Measurements from ENCODE around the gene KRT72. TPM values are rescaled to one million over a fixed set of nuclear protein-coding genes. Genes with fewer than 3 reads are reported as not detected.
A peak's percentile ranks its signal among the peaks of the same experiment; 100 is the strongest.
"Not testable (repeated sequence)": the region's sequence is repeated elsewhere in the genome, so short reads cannot be mapped to it uniquely, and the experiment has no call there.

KRT72 gene
- total RNA-seq, 1 donor, result under 0.01 TPM

- no peak for DNase-seq (ENCODE audit: low read depth in 2 of 3, low spot score in 2 of 3)
Observed at GRCh38 chr12:52608826-52609630, 7.8 kb upstream of the KRT72 start.

- DNase-seq (ENCODE audit: low read depth in 2 of 3, low spot score in 2 of 3), result no peak
Observed at GRCh38 chr12:52608161-52608560, 6.9 kb upstream of the KRT72 start.

- no peak for DNase-seq (ENCODE audit: low read depth in 2 of 3, low spot score in 2 of 3)
Observed at GRCh38 chr12:52607314-52607713, 6.1 kb upstream of the KRT72 start.

GRCh38 chr12:52606581-52607218 lies 5.4 kb upstream of the KRT72 start:
- no peak for DNase-seq (ENCODE audit: low read depth in 2 of 3, low spot score in 2 of 3)

- DNase-seq (ENCODE audit: low read depth in 2 of 3, low spot score in 2 of 3), result no peak
Observed at GRCh38 chr12:52606096-52606495, 4.8 kb upstream of the KRT72 start.

- no peak for DNase-seq (ENCODE audit: low read depth in 2 of 3, low spot score in 2 of 3)
Observed at GRCh38 chr12:52605542-52605941, 4.3 kb upstream of the KRT72 start.

- DNase-seq (ENCODE audit: low read depth in 2 of 3, low spot score in 2 of 3), result no peak
Observed at GRCh38 chr12:52604859-52605258, 3.6 kb upstream of the KRT72 start.

GRCh38 chr12:52603314-52603713 lies 2.1 kb upstream of the KRT72 start:
- no peak for DNase-seq (ENCODE audit: low read depth in 2 of 3, low spot score in 2 of 3)

GRCh38 chr12:52602552-52602951 lies 1.3 kb upstream of the KRT72 start:
- no peak for DNase-seq (ENCODE audit: low read depth in 2 of 3, low spot score in 2 of 3)

GRCh38 chr12:52601671-52602070 lies 408 bp upstream of the KRT72 start:
- DNase-seq (ENCODE audit: low read depth in 2 of 3, low spot score in 2 of 3), result no peak

GRCh38 chr12:52600475-52600874 lies 788 bp downstream of the KRT72 start:
- no peak for DNase-seq (ENCODE audit: low read depth in 2 of 3, low spot score in 2 of 3)

GRCh38 chr12:52600071-52600470 lies 1.2 kb downstream of the KRT72 start:
- DNase-seq (ENCODE audit: low read depth in 2 of 3, low spot score in 2 of 3), result no peak

- no peak for DNase-seq (ENCODE audit: low read depth in 2 of 3, low spot score in 2 of 3)
Observed at GRCh38 chr12:52598966-52599365, 2.3 kb downstream of the KRT72 start.

GRCh38 chr12:52594237-52594636 lies 7.0 kb downstream of the KRT72 start:
- not testable (repeated sequence) for DNase-seq (ENCODE audit: low read depth in 2 of 3, low spot score in 2 of 3)

- DNase-seq (ENCODE audit: low read depth in 2 of 3, low spot score in 2 of 3), result no peak
Observed at GRCh38 chr12:52591521-52591920, 9.7 kb downstream of the KRT72 start.

- no peak for DNase-seq (ENCODE audit: low read depth in 2 of 3, low spot score in 2 of 3)
Observed at GRCh38 chr12:52590021-52590420, 11.2 kb downstream of the KRT72 start.

- no peak for DNase-seq (ENCODE audit: low read depth in 2 of 3, low spot score in 2 of 3)
Observed at GRCh38 chr12:52587563-52587962, 13.7 kb downstream of the KRT72 start.

- DNase-seq (ENCODE audit: low read depth in 2 of 3, low spot score in 2 of 3), result peak in 2 of 3 donors; percentile 32 to 34
Observed at GRCh38 chr12:52585946-52586345, 15.3 kb downstream of the KRT72 start.

- DNase-seq (ENCODE audit: low read depth in 2 of 3, low spot score in 2 of 3), result no peak
Observed at GRCh38 chr12:52585066-52585465, 16.2 kb downstream of the KRT72 start.

- DNase-seq (ENCODE audit: low read depth in 2 of 3, low spot score in 2 of 3), result no peak
Observed at GRCh38 chr12:52584156-52584682, 17.0 kb downstream of the KRT72 start.

GRCh38 chr12:52582971-52583456 lies 18.2 kb downstream of the KRT72 start:
- peak; percentile 37 to 83 (median 58) for DNase-seq (ENCODE audit: low read depth in 2 of 3, low spot score in 2 of 3)

- no peak for DNase-seq (ENCODE audit: low read depth in 2 of 3, low spot score in 2 of 3)
Observed at GRCh38 chr12:52582486-52582885, 18.8 kb downstream of the KRT72 start.

All from hematopoietic multipotent progenitor cell (in vitro differentiated cells).